PFSK-1 (cell line): ENCODE data around the gene MESD.

Experiments
- FOXP2 ChIP-seq: optimal IDR thresholded peaks from 2 replicates; pipeline ENCODE3; 2011; ENCODE audit warnings: borderline replicate concordance, control low read depth, inconsistent platforms; ENCODE audit not compliant: insufficient read depth; ENCODE audit errors: extremely low read length, extremely low read depth
- POLR2AphosphoS5 ChIP-seq: IDR thresholded peaks from 2 replicates; pipeline ENCODE4 v1.6.1; 2012; ENCODE audit warnings: low read depth, mild to moderate bottlenecking, control low read depth, low read length, moderate library complexity
- REST ChIP-seq, 2 experiments: IDR thresholded peaks; 2 replicates each; pipeline versions ENCODE4 v1.6.1 to v1.8.0; 2011 to 2012; ENCODE audit warnings: low read depth in 2 of 2, low read length in 2 of 2, control low read depth in 1 of 2, inconsistent platforms in 1 of 2, mild to moderate bottlenecking in 1 of 2, moderate library complexity in 1 of 2; ENCODE audit not compliant: insufficient read depth in 1 of 2
- SIN3A ChIP-seq: IDR thresholded peaks from 2 replicates; pipeline ENCODE4 v1.6.1; 2012; ENCODE audit warnings: mild to moderate bottlenecking, low read length, moderate library complexity, borderline replicate concordance; ENCODE audit not compliant: insufficient read depth
- TAF1 ChIP-seq: IDR thresholded peaks from 2 replicates; pipeline ENCODE4 v1.6.1; 2012; ENCODE audit warnings: low read length, control low read depth, borderline replicate concordance; ENCODE audit not compliant: insufficient read depth

Gene MESD

GRCh38 chr15:80945605-80946004 lies 44.0 kb downstream of the MESD start:
- no peak for TF ChIP-seq REST (IDR thresholded peaks at IDR 0.05; ENCODE audit: insufficient read depth in 1 of 2, low read depth in 2 of 2, low read length in 2 of 2)
- TF ChIP-seq TAF1: no peak
- TF ChIP-seq FOXP2: no peak
- TF ChIP-seq POLR2AphosphoS5: no peak
- no peak for TF ChIP-seq SIN3A

GRCh38 chr15:80944818-80945217 lies 44.8 kb downstream of the MESD start:
- no peak for TF ChIP-seq REST (IDR thresholded peaks at IDR 0.05; ENCODE audit: insufficient read depth in 1 of 2, low read depth in 2 of 2, low read length in 2 of 2)

- no peak for TF ChIP-seq POLR2AphosphoS5
- no peak for TF ChIP-seq FOXP2
- no peak for TF ChIP-seq TAF1
- no peak for TF ChIP-seq REST (IDR thresholded peaks at IDR 0.05; ENCODE audit: insufficient read depth in 1 of 2, low read depth in 2 of 2, low read length in 2 of 2)
- no peak for TF ChIP-seq SIN3A
These were observed 46.7 kb downstream of the MESD start for GRCh38 chr15:80942746-80943565.

GRCh38 chr15:80942266-80942665 lies 47.4 kb downstream of the MESD start:
- TF ChIP-seq REST (IDR thresholded peaks at IDR 0.05; ENCODE audit: insufficient read depth in 1 of 2, low read depth in 2 of 2, low read length in 2 of 2) (no peak), FOXP2 (no peak), SIN3A (no peak), POLR2AphosphoS5 (no peak), TAF1 (no peak)

GRCh38 chr15:80940851-80941250 lies 48.8 kb downstream of the MESD start:
- TF ChIP-seq POLR2AphosphoS5 (no peak), SIN3A (no peak), FOXP2 (no peak), REST (IDR thresholded peaks at IDR 0.05; ENCODE audit: insufficient read depth in 1 of 2, low read depth in 2 of 2, low read length in 2 of 2) (no peak), TAF1 (no peak)
